GM23248 (cell line): Measurements from ENCODE around the gene TENT4B. TPM values are rescaled to one million over a fixed set of nuclear protein-coding genes. Genes with fewer than 3 reads are reported as not detected.

Experiments
- DNase-seq: peaks from one replicate; pipeline ENCODE4 v3.0.0-alpha.2; 2015
- H2AFZ ChIP-seq: fragments of 200-600 bp; sonication (generic); 2 replicates; pipeline ENCODE4 v1.6.1; 2016; ENCODE audit warnings: antibody characterized with exemption
- H3F3A ChIP-seq: fragments of 200-600 bp; sonication (generic); 2 replicates; pipeline ENCODE4 v1.6.1; 2016; ENCODE audit warnings: mild to moderate bottlenecking, antibody characterized with exemption, mixed run types; ENCODE audit not compliant: insufficient read depth
- H3K27ac ChIP-seq: fragments of 200-600 bp; sonication (generic); 2 replicates; pipeline ENCODE4 v1.5.1; 2016; ENCODE audit warnings: mild to moderate bottlenecking
- H3K27me3 ChIP-seq: fragments of 200-600 bp; sonication (generic); replicated peaks from 2 replicates; pipeline ENCODE4 v1.6.1; 2016; ENCODE audit warnings: mild to moderate bottlenecking; ENCODE audit not compliant: insufficient read depth
- H3K36me3 ChIP-seq: fragments of 200-600 bp; sonication (generic); 2 replicates; pipeline ENCODE4 v1.6.1; 2016; ENCODE audit warnings: low read depth, mild to moderate bottlenecking
- H3K4me1 ChIP-seq: fragments of 200-600 bp; sonication (generic); 2 replicates; pipeline ENCODE4 v1.6.1; 2016; ENCODE audit warnings: mild to moderate bottlenecking; ENCODE audit not compliant: insufficient read depth
- H3K4me2 ChIP-seq: fragments of 200-600 bp; sonication (generic); one replicate; pipeline ENCODE4 v1.6.1; 2016; ENCODE audit warnings: mild to moderate bottlenecking; ENCODE audit not compliant: unreplicated experiment
- H3K4me3 ChIP-seq: fragments of 200-600 bp; sonication (generic); 2 replicates; pipeline ENCODE4 v1.5.1; 2016; ENCODE audit warnings: mild to moderate bottlenecking
- H3K79me2 ChIP-seq: fragments of 200-600 bp; sonication (generic); 2 replicates; pipeline ENCODE4 v1.6.1; 2016; ENCODE audit warnings: mild to moderate bottlenecking; ENCODE audit not compliant: insufficient read depth
- H3K9ac ChIP-seq: fragments of 200-600 bp; sonication (generic); 2 replicates; pipeline ENCODE4 v1.6.1; 2016; ENCODE audit warnings: mild to moderate bottlenecking
- H3K9me2 ChIP-seq: fragments of 200-600 bp; sonication (generic); 2 replicates; pipeline ENCODE4 v1.6.1; 2016; ENCODE audit warnings: mixed run types, mild to moderate bottlenecking, moderate library complexity; ENCODE audit not compliant: insufficient read depth
- H3K9me3 ChIP-seq: fragments of 200-600 bp; sonication (generic); one replicate; pipeline ENCODE4 v1.6.1; 2017; ENCODE audit warnings: low read depth
- H4K20me1 ChIP-seq: fragments of 200-600 bp; sonication (generic); 2 replicates; pipeline ENCODE4 v1.6.0; 2016; ENCODE audit not compliant: insufficient read depth
- EZH2 ChIP-seq: fragments of 200-600 bp; sonication (generic); IDR thresholded peaks from 2 replicates; pipeline ENCODE4 v1.6.1; 2018; ENCODE audit warnings: antibody characterized with exemption, mild to moderate bottlenecking; ENCODE audit not compliant: insufficient read depth, poor library complexity, severe bottlenecking
- EZH2phosphoT487 ChIP-seq: fragments of 200-600 bp; sonication (generic); IDR thresholded peaks from 2 replicates; pipeline ENCODE4 v1.6.1; 2018; ENCODE audit warnings: antibody characterized with exemption, moderate library complexity, mild to moderate bottlenecking, low read depth; ENCODE audit not compliant: insufficient read depth
- WGBS, 2 experiments: methylation state at CpG; one replicate each; pipeline ENCODE4 v1.1.6; 2015 to 2017; ENCODE audit warnings: low lambda C conversion rate in 2 of 2, low coverage in 1 of 2; ENCODE audit errors: missing lambda C conversion rate in 2 of 2; 5-methylcytosine and 5-hydroxymethylcytosine counted together
- in situ Hi-C: fragments of 300-500 bp; cut with MboI; formaldehyde crosslinking; loops from 2 replicates; pipeline ENCODE4 v1.15.0; 2020
- polyA plus RNA-seq: library from polyadenylated mRNA; unstranded; fragments of >200 nt; fragmentation: Nextera tagmentation; extraction: Ambion mirVana; gene quantifications from 2 replicates; pipeline ENCODE4 v1.2.1, GENCODE V29; 2016
- total RNA-seq: library from RNA; depleted of rRNA; stranded (reverse); fragments of >200 nt; shearing (Covaris generic); gene quantifications from 2 replicates; pipeline ENCODE4 v1.2.3, GENCODE V29; 2014; rRNA removed

The TENT4B gene
- 12.6 and 16.7 TPM in 2 replicates for total RNA-seq
- 7.4 and 7.8 TPM in 2 replicates for polyA plus RNA-seq

DNA sequence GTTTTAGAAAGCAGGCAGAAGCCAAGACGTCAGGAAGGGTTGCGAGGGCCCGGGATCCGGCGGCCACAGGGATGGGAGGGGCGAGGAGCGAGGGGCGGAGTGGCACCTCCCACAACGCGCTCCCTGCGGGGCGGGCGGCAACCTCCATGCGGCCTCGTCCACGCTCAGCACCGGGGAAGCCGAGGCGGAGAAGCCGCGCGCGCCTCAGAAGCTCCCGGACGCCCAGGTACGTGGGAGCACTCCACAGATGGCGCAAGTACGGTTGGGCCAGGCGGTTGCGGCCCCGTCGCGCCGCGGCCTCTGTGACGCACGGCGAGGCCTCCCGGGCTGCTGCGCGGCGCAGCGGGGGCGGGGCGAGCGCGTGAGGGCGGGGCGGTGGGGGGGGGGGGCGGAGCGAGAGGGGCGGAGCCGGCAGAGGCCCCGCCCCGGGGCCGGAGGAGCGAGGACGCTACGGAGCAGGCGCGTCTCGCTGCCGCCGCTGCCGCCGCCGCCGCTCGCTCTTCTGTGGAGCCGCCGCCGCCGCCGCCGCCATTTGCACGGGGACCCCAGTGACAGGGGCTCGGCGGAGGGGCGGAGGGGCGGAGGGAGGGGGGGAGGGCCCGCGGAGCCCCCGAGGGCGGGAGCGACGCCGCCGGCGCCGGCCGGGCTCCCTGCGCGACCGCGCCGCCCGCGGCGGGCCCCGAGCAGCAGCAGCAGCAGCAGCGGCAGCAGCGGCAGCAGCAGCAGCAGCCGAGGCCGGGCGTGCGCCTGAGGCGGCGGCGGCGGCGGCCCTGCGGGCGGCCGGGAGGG, at the start of gene TENT4B:
TSS of gene TENT4B (plus strand) at position 500 of the 789 bp plus-strand sequence. CDS start 316 bp downstream, outside the sequence.
- H3K9ac ChIP-seq, result peak within 1 kb of the TSS; percentile 95
- H3K4me1 ChIP-seq, result peaks cover 21% of the 10 kb centered on the region
- in situ Hi-C loops, result no loop called here
- no peaks in the 10 kb centered on the region for H3K9me3 ChIP-seq
- peak within 1 kb of the TSS; percentile 99 for H3K4me2 ChIP-seq
- H3K79me2 ChIP-seq, result peaks cover 43% of the 10 kb centered on the region
- H3K36me3 ChIP-seq, result no peaks in the 10 kb centered on the region
- peak within 1 kb of the TSS; percentile 96 for H3K27ac ChIP-seq
- H3K9me2 ChIP-seq, result no peaks in the 10 kb centered on the region
- peaks cover 23% of the 10 kb centered on the region for H3F3A ChIP-seq
- H2AFZ ChIP-seq, result peak within 1 kb of the TSS; percentile 95
- no peaks in the 10 kb centered on the region for H3K27me3 ChIP-seq
- H4K20me1 ChIP-seq, result peaks cover 6% of the 10 kb centered on the region; the same call in 1 of the 2 replicates
- DNase-seq, result peak; percentile 92
- H3K4me3 ChIP-seq, result peak within 1 kb of the TSS; percentile 94
- TF ChIP-seq EZH2 (no peak), EZH2phosphoT487 (no peak)
- 1% methylated on average over 23 to 47 of the region's 114 CpGs for WGBS, 2 experiments

DNA sequence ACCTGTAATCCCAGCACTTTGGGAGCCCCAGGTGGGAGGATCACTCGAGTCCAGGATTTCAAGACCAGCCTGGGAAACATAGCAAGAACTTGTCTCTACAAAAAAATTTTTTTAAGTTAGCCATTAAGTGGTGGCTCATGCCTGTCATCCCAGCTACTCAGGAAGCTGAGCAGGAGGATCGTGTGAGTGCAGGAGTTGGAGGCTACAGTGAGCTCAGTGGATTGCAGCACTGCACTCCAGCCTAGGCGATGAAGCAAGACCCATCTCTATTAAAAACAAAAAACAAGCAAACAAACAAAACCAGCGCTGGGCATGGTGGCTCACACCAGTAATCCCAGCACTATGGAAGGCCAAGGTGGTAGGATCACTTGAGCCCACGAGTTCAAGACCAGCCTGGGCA, 49.3 kb upstream of the TENT4B start:
- Histone ChIP-seq H3K27me3 (no peaks in the 10 kb centered on the region), H3K9me3 (no peaks in the 10 kb centered on the region), H3K27ac (no peak overlapping the region), H3K9me2 (no peaks in the 10 kb centered on the region), H3F3A (peaks cover 11% of the 10 kb centered on the region), H3K79me2 (no peaks in the 10 kb centered on the region), H3K4me1 (peaks cover 15% of the 10 kb centered on the region), H3K4me3 (no peak overlapping the region), H3K36me3 (peaks cover 58% of the 10 kb centered on the region), H2AFZ (no peak overlapping the region), H3K9ac (no peak overlapping the region), H3K4me2 (no peak overlapping the region), H4K20me1 (no peaks in the 10 kb centered on the region)
- no peak for TF ChIP-seq EZH2phosphoT487
- no peak for TF ChIP-seq EZH2
- in situ Hi-C loops, result no loop called here
- DNase-seq, result peak; percentile 53
- WGBS, 2 experiments, result 85 to 86% methylated on average over 5 of the region's 5 CpGs

DNA sequence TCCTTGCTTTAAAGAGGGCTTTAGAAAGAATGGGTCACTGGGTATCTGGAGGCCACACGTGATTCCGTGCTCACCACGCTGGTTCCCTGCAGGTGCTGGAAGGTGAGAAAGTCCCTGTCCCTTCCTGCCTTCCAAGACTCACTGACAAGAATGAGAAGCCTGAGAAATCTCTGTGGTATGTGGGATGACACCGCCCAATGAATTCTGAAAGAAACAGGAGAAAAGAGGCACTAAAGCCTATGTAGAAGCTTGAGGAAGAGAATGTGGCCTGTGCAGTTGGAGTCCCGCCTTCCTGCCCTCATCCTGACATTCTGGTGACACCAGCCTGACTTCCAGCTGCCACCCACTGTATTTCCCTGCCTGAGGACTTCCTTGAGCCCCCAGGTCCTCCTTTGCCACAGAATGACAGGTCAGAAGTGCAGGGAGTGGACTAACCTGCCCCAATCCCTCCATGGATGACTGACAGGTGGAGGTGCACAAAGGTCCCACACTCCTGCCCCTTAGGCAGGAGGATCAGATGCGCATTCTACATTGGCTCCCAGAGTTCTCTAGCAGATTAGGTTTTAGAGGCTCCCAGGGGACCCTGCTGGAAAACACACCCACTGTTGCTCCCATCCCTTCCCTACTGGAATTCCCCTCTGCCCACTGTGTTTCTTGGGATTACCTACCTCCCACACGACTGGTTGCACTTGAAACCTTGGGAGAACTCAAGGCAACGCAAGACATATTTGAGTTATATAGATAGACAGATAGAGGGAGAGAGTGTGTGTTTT, 38.6 kb upstream of the TENT4B start:
- Histone ChIP-seq H3K9me2 (no peaks in the 10 kb centered on the region), H3K27ac (no peak overlapping the region), H3K36me3 (no peaks in the 10 kb centered on the region), H3K79me2 (no peaks in the 10 kb centered on the region), H3K9me3 (no peaks in the 10 kb centered on the region), H4K20me1 (no peaks in the 10 kb centered on the region), H3K4me2 (no peak overlapping the region), H3K4me1 (peaks cover 6% of the 10 kb centered on the region; the same call in 1 of the 2 replicates), H2AFZ (peak overlapping the region; percentile 26; the same call in 1 of the 2 replicates), H3K4me3 (no peak overlapping the region), H3K9ac (no peak overlapping the region), H3K27me3 (no peaks in the 10 kb centered on the region), H3F3A (no peaks in the 10 kb centered on the region)
- in situ Hi-C loops, result no loop called here
- WGBS, 2 experiments, result 54 to 61% methylated on average over 8 of the region's 8 CpGs
- peak; percentile 48 for DNase-seq
- no peak for TF ChIP-seq EZH2
- no peak for TF ChIP-seq EZH2phosphoT487

DNA sequence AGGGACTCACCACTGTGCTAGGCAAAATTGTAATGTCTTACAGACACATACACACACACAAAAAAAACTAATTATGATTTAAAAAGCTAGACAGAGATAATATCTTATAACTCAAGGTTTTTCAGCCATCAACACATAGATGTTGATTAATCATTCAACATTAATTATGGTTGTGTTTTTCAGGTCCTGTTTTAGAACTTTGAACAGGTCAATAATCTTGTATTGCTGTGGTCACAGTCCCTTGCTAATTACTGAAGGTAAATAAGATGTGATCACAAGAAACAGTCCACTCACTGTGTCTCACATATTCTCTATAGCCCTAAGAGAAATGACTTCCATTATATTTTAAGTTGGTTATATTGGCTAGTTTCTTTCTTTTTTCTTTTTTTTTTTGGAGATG, 32.4 kb upstream of the TENT4B start:
- Histone ChIP-seq H3F3A (no peaks in the 10 kb centered on the region), H3K4me2 (no peak overlapping the region), H3K4me1 (no peaks in the 10 kb centered on the region), H3K9me2 (no peaks in the 10 kb centered on the region), H3K27ac (no peak overlapping the region), H2AFZ (no peak overlapping the region), H3K36me3 (no peaks in the 10 kb centered on the region), H3K9me3 (no peaks in the 10 kb centered on the region), H3K4me3 (no peak overlapping the region), H4K20me1 (no peaks in the 10 kb centered on the region), H3K27me3 (no peaks in the 10 kb centered on the region), H3K9ac (no peak overlapping the region), H3K79me2 (no peaks in the 10 kb centered on the region)
- no peak for DNase-seq
- in situ Hi-C loops, result no loop called here
- no peak for TF ChIP-seq EZH2
- no peak for TF ChIP-seq EZH2phosphoT487
